Liver (tissue), 9 donors: ENCODE measurements around the gene FARP1. TPM values are rescaled to one million over a fixed set of nuclear protein-coding genes. Genes with fewer than 3 reads are reported as not detected.

Experiments used
- DNase-seq: peaks from one replicate; pipeline ENCODE4 v3.0.0-alpha.2; 2017; ENCODE audit warnings: low spot score
- H3K27ac ChIP-seq, 2 donors: one replicate each; pipeline ENCODE4 v1.7.0; 2013; ENCODE audit warnings: inconsistent platforms in 2 of 2, low read length in 2 of 2, control low read depth in 1 of 2, low read depth in 1 of 2, mild to moderate bottlenecking in 1 of 2
- H3K27me3 ChIP-seq, 4 donors: one replicate each; pipeline versions ENCODE4 v1.6.1 to v1.7.0; 2013; ENCODE audit warnings: low read length in 3 of 4, inconsistent platforms in 1 of 4, mild to moderate bottlenecking in 1 of 4, moderate library complexity in 1 of 4; ENCODE audit not compliant: control insufficient read depth in 4 of 4, insufficient read depth in 4 of 4
- H3K36me3 ChIP-seq, 4 donors: one replicate each; pipeline versions ENCODE4 v1.6.1 to v1.7.0; 2013; ENCODE audit warnings: low read length in 3 of 4, mild to moderate bottlenecking in 3 of 4, low read depth in 1 of 4, moderate library complexity in 1 of 4; ENCODE audit not compliant: control insufficient read depth in 4 of 4, insufficient read depth in 3 of 4
- H3K4me1 ChIP-seq, 4 donors: one replicate each; pipeline versions ENCODE4 v1.6.1 to v1.7.0; 2013; ENCODE audit warnings: low read length in 3 of 4, mild to moderate bottlenecking in 3 of 4, moderate library complexity in 1 of 4; ENCODE audit not compliant: control insufficient read depth in 4 of 4, insufficient read depth in 4 of 4
- H3K4me3 ChIP-seq, 3 donors: one replicate each; pipeline versions ENCODE4 v1.6.1 to v1.7.0; 2013; ENCODE audit warnings: low read length in 3 of 3, control low read depth in 1 of 3, low read depth in 1 of 3, mild to moderate bottlenecking in 1 of 3
- H3K9ac ChIP-seq, 2 donors: one replicate each; pipeline ENCODE4 v1.7.0; 2013; ENCODE audit warnings: low read length in 2 of 2, mild to moderate bottlenecking in 2 of 2, moderate library complexity in 2 of 2, control low read depth in 1 of 2, low read depth in 1 of 2
- H3K9me3 ChIP-seq, 4 donors: one replicate each; pipeline versions ENCODE4 v1.6.1 to v1.7.0; 2013; ENCODE audit warnings: low read length in 3 of 4; ENCODE audit not compliant: control insufficient read depth in 4 of 4
- ATF3 ChIP-seq: IDR thresholded peaks from 2 replicates; pipeline ENCODE4 v1.6.1; 2016; ENCODE audit warnings: antibody characterized with exemption
- EGR1 ChIP-seq, 2 donors: IDR thresholded peaks; 2 replicates each; pipeline ENCODE4 v1.6.1; 2016 to 2018; ENCODE audit warnings: antibody characterized with exemption in 2 of 2, low read depth in 2 of 2
- FOXA1 ChIP-seq: IDR thresholded peaks from 2 replicates; pipeline ENCODE4 v1.6.1; 2016; ENCODE audit warnings: antibody characterized with exemption
- FOXA2 ChIP-seq: IDR thresholded peaks from 2 replicates; pipeline ENCODE4 v1.6.1; 2016; ENCODE audit warnings: antibody characterized with exemption
- GABPA ChIP-seq, 2 donors: IDR thresholded peaks in 1 of 2; conservative IDR thresholded peaks in 1 of 2; 2 replicates each; pipeline ENCODE4 v1.6.1; 2016; ENCODE audit warnings: antibody characterized with exemption in 2 of 2, mild to moderate bottlenecking in 1 of 2, moderate library complexity in 1 of 2
- HNF4A ChIP-seq, 2 donors: conservative IDR thresholded peaks; 2 replicates each; pipeline ENCODE4 v1.6.1; 2016; ENCODE audit warnings: antibody characterized with exemption in 2 of 2, mild to moderate bottlenecking in 2 of 2
- HNF4G ChIP-seq: IDR thresholded peaks from 2 replicates; pipeline ENCODE4 v1.6.1; 2016; ENCODE audit warnings: antibody characterized with exemption
- JUND ChIP-seq, 2 donors: IDR thresholded peaks; 2 replicates each; pipeline ENCODE4 v1.6.1; 2016; ENCODE audit warnings: antibody characterized with exemption in 2 of 2
- NR2F2 ChIP-seq: IDR thresholded peaks from 2 replicates; pipeline ENCODE4 v1.6.1; 2016; ENCODE audit warnings: antibody characterized with exemption
- RAD21 ChIP-seq, 2 donors: IDR thresholded peaks; 2 replicates each; pipeline ENCODE4 v1.6.1; 2016; ENCODE audit warnings: antibody characterized with exemption in 2 of 2, mild to moderate bottlenecking in 2 of 2
- REST ChIP-seq: IDR thresholded peaks from 2 replicates; pipeline ENCODE4 v1.6.1; 2016; ENCODE audit warnings: antibody characterized with exemption, mild to moderate bottlenecking
- RXRA ChIP-seq, 2 donors: IDR thresholded peaks; 2 replicates each; pipeline ENCODE4 v1.6.1; 2017 to 2018; ENCODE audit warnings: antibody characterized with exemption in 2 of 2, mild to moderate bottlenecking in 1 of 2
- SP1 ChIP-seq: IDR thresholded peaks from 2 replicates; pipeline ENCODE4 v1.6.1; 2018; ENCODE audit warnings: antibody characterized with exemption, mild to moderate bottlenecking
- TAF1 ChIP-seq: conservative IDR thresholded peaks from 2 replicates; pipeline ENCODE4 v1.6.1; 2016; ENCODE audit warnings: antibody characterized with exemption, mild to moderate bottlenecking
- YY1 ChIP-seq: IDR thresholded peaks from 2 replicates; pipeline ENCODE4 v1.6.1; 2016; ENCODE audit warnings: antibody characterized with exemption, mild to moderate bottlenecking
- ZBTB33 ChIP-seq: IDR thresholded peaks from 2 replicates; pipeline ENCODE4 v1.6.1; 2016; ENCODE audit warnings: antibody characterized with exemption
- WGBS: extraction: QIAGEN DNeasy Blood & Tissue Kit; methylation state at CpG from one replicate; pipeline ENCODE4 v1.1.7; 2013; 5-methylcytosine and 5-hydroxymethylcytosine counted together
- polyA plus RNA-seq, 2 donors: library from polyadenylated mRNA; stranded (reverse) in 1 of 2; unstranded in 1 of 2; fragments of 200-250 nt in 1 of 2; fragments of >200 nt in 1 of 2; fragmentation: Nextera tagmentation in 1 of 2; extraction: Ambion mirVana in 1 of 2; gene quantifications; one replicate each; pipeline versions ENCODE4 v1.2.1 to v1.2.3, GENCODE V29; 2013 to 2015
- total RNA-seq, 2 donors: library from RNA; depleted of rRNA; stranded (reverse); fragments of >200 nt; gene quantifications; one replicate each; pipeline ENCODE4 v1.2.3, GENCODE V29; 2014
- TF ChIP-seq, protein P1 (sequence below): fragments of 150-350 bp; IDR thresholded peaks from 2 replicates; pipeline ENCODE4 v1.5.1; 2017; ENCODE audit warnings: improper control_type of control experiment, low read depth, low read length; ENCODE audit not compliant: missing input control
- TF ChIP-seq, protein P2 (sequence below): IDR thresholded peaks from 2 replicates; pipeline ENCODE4 v1.6.1; 2016; ENCODE audit warnings: antibody characterized with exemption
- donor health status: healthy.
- donor health status: healthy.
- donor health status: healthy.
- donor health status: healthy.
- donor health status: healthy.

FARP1 gene
- total and polyA plus RNA-seq, 4 donors, result 28.4 to 62.6 (median 39.8) TPM

DNA sequence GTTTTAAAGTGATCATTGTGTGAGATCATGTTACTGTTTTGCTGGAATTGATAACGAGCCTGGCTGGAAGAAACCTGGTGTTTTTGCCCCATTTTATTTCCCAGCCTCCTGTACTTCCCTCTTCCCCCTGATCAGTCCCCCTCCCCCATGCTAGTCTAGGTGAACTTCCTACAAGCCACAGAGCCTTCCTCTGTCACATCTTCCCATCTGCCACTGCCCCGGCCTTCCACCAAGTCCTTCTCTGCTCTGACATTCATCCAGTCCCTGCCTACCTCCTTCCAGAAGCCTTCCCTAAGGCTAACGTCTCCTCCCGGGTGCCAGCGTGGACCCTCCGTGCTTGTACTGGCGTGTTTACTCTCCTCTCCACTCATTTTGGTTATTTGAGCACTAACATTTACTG, 14.3 kb downstream of the FARP1 start (continued):
- TF ChIP-seq ZBTB33 (no peak), HNF4G (no peak), RAD21 (IDR thresholded peaks at IDR 0.05) (no peak)
- TF ChIP-seq, protein P1, sequence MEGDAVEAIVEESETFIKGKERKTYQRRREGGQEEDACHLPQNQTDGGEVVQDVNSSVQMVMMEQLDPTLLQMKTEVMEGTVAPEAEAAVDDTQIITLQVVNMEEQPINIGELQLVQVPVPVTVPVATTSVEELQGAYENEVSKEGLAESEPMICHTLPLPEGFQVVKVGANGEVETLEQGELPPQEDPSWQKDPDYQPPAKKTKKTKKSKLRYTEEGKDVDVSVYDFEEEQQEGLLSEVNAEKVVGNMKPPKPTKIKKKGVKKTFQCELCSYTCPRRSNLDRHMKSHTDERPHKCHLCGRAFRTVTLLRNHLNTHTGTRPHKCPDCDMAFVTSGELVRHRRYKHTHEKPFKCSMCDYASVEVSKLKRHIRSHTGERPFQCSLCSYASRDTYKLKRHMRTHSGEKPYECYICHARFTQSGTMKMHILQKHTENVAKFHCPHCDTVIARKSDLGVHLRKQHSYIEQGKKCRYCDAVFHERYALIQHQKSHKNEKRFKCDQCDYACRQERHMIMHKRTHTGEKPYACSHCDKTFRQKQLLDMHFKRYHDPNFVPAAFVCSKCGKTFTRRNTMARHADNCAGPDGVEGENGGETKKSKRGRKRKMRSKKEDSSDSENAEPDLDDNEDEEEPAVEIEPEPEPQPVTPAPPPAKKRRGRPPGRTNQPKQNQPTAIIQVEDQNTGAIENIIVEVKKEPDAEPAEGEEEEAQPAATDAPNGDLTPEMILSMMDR, result no peak

DNA sequence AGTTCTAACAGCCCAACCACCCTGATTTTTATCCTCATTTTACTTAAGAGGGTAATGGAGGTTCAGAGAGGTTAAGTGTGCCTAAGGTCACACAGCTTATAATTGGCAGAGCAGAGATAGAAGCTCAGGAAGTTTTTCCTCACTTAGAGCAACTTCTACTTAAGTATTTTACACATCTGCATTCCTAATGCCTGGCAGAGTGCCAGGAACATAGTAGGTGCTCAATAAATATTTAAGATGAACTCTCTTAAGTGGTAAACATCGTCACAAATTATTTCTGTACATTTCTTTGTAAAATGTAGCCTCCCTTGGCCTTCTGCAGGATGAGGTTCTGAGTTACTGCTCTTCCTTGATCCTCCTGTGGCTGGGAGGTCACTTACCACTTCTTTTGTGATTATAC, 14.7 kb downstream of the FARP1 start:
- peaks cover 5 to 26% (median 16%) of the 10 kb centered on the region in 4 donors for H3K4me1 ChIP-seq
- no peak for DNase-seq
- no peaks in the 10 kb centered on the region for H3K9me3 ChIP-seq
- H3K27ac ChIP-seq, result no peak overlapping the region
- no peaks in the 10 kb centered on the region for H3K36me3 ChIP-seq
- H3K4me3 ChIP-seq, result no peak overlapping the region
- H3K27me3 ChIP-seq, result no peaks in the 10 kb centered on the region
- WGBS, result 85% methylated on average over 1 of the region's 1 CpG
- TF ChIP-seq ATF3 (no peak), JUND (IDR thresholded peaks at IDR 0.05) (no peak), EGR1 (IDR thresholded peaks at IDR 0.05; ENCODE audit: low read depth in 2 of 2) (no peak), SP1 (no peak), TAF1 (no peak), RAD21 (IDR thresholded peaks at IDR 0.05) (no peak), RXRA (IDR thresholded peaks at IDR 0.05) (no peak), REST (no peak), NR2F2 (no peak), YY1 (no peak), FOXA1 (no peak), FOXA2 (no peak), HNF4A (conservative IDR thresholded peaks at IDR 0.05) (no peak), ZBTB33 (no peak), GABPA (IDR thresholded peaks at IDR 0.05 in 1 of 2, conservative IDR thresholded peaks at IDR 0.05 in 1 of 2) (no peak), HNF4G (no peak)
- TF ChIP-seq, protein P2, sequence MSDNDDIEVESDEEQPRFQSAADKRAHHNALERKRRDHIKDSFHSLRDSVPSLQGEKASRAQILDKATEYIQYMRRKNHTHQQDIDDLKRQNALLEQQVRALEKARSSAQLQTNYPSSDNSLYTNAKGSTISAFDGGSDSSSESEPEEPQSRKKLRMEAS, result no peak
- TF ChIP-seq, protein P1, result no peak
- H3K9ac ChIP-seq, result no peak overlapping the region
